ENCODE results near the gene TMEM44. TPM values are rescaled to one million over a fixed set of nuclear protein-coding genes. Genes with fewer than 3 reads are reported as not detected.

The TMEM44 gene
- total RNA-seq, 1 experiment from 2014 or later: 11.8 TPM

GRCh38 chr3:194560047-194560446 lies 73.2 kb downstream of the TMEM44 start:
- POLR2A ChIA-PET: no interaction called here
- Histone ChIP-seq H3K4me3 (ENCODE audit: low read depth, low read length) (no peak overlapping the region), H3K4me1 (peaks cover 12% of the 10 kb centered on the region), H3K27me3 (replicated peaks; ENCODE audit: control insufficient read depth, insufficient read depth, low read length) (no peaks in the 10 kb centered on the region), H3K36me3 (ENCODE audit: control insufficient read depth, insufficient read depth, low read length) (no peaks in the 10 kb centered on the region), H3K9me3 (no peaks in the 10 kb centered on the region)
- Mint-ChIP-seq H3K4me3 (ENCODE audit: unreplicated experiment) (no peak overlapping the region), H3K4me1 (ENCODE audit: low read depth, unreplicated experiment) (peaks cover 19% of the 10 kb centered on the region), H3K9me3 (ENCODE audit: unreplicated experiment) (no peaks in the 10 kb centered on the region), H3K27ac (ENCODE audit: unreplicated experiment) (no peak overlapping the region), H3K36me3 (ENCODE audit: insufficient read depth, unreplicated experiment) (peaks cover 5% of the 10 kb centered on the region), H3K27me3 (ENCODE audit: insufficient read depth, unreplicated experiment) (no peaks in the 10 kb centered on the region)
- BruUV-seq (replicated peaks): no TSS peak
- no peak for DNase-seq
- TF ChIP-seq CTCF (IDR thresholded peaks at IDR 0.05; ENCODE audit: insufficient read depth in 1 of 2, low read depth in 1 of 2, low read length in 1 of 2, severe bottlenecking in 1 of 2, unreplicated experiment in 1 of 2): no peak
- CTCF ChIA-PET: no interaction called here
- intact Hi-C loops (cut with micrococcal nuclease; ENCODE audit: unreplicated experiment): no loop called here

- DNase-seq: no peak
- no peaks in the 10 kb centered on the region for H3K9me3 Mint-ChIP-seq (ENCODE audit: unreplicated experiment)
- Histone ChIP-seq H3K36me3 (ENCODE audit: control insufficient read depth, insufficient read depth, low read length) (no peaks in the 10 kb centered on the region), H3K4me1 (peaks cover 7% of the 10 kb centered on the region), H3K27me3 (replicated peaks; ENCODE audit: control insufficient read depth, insufficient read depth, low read length) (no peaks in the 10 kb centered on the region), H3K9me3 (no peaks in the 10 kb centered on the region), H3K4me3 (ENCODE audit: low read depth, low read length) (no peak overlapping the region)
- no TSS peak for BruUV-seq (replicated peaks)
- ChIA-PET CTCF (no interaction called here), POLR2A (no interaction called here)
- no peak for TF ChIP-seq CTCF (IDR thresholded peaks at IDR 0.05; ENCODE audit: insufficient read depth in 1 of 2, low read depth in 1 of 2, low read length in 1 of 2, severe bottlenecking in 1 of 2, unreplicated experiment in 1 of 2)
- peaks cover 16% of the 10 kb centered on the region for H3K4me1 Mint-ChIP-seq (ENCODE audit: low read depth, unreplicated experiment)
- peaks cover 5% of the 10 kb centered on the region for H3K36me3 Mint-ChIP-seq (ENCODE audit: insufficient read depth, unreplicated experiment)
- H3K4me3 Mint-ChIP-seq (ENCODE audit: unreplicated experiment): no peak overlapping the region
- H3K27ac Mint-ChIP-seq (ENCODE audit: unreplicated experiment): no peak overlapping the region
- no peaks in the 10 kb centered on the region for H3K27me3 Mint-ChIP-seq (ENCODE audit: insufficient read depth, unreplicated experiment)
- intact Hi-C loops (cut with micrococcal nuclease; ENCODE audit: unreplicated experiment): no loop called here
These were observed 73.7 kb downstream of the TMEM44 start for GRCh38 chr3:194559530-194559929.

- intact Hi-C loops (cut with micrococcal nuclease; ENCODE audit: unreplicated experiment): no loop called here
- Histone ChIP-seq H3K4me1 (no peaks in the 10 kb centered on the region), H3K27me3 (replicated peaks; ENCODE audit: control insufficient read depth, insufficient read depth, low read length) (no peaks in the 10 kb centered on the region), H3K36me3 (ENCODE audit: control insufficient read depth, insufficient read depth, low read length) (no peaks in the 10 kb centered on the region), H3K4me3 (ENCODE audit: low read depth, low read length) (no peak overlapping the region), H3K9me3 (no peaks in the 10 kb centered on the region)
- no peak overlapping the region for H3K27ac Mint-ChIP-seq (ENCODE audit: unreplicated experiment)
- no peak for TF ChIP-seq CTCF (IDR thresholded peaks at IDR 0.05; ENCODE audit: insufficient read depth in 1 of 2, low read depth in 1 of 2, low read length in 1 of 2, severe bottlenecking in 1 of 2, unreplicated experiment in 1 of 2)
- peaks cover 15% of the 10 kb centered on the region for H3K4me1 Mint-ChIP-seq (ENCODE audit: low read depth, unreplicated experiment)
- no peak for DNase-seq
- POLR2A ChIA-PET: interaction anchor here (0.9 kb wide), 1 partner anchor 16 kb away, joined by 3 read pairs; no protein-coding TSS in a partner anchor
- H3K27me3 Mint-ChIP-seq (ENCODE audit: insufficient read depth, unreplicated experiment): no peaks in the 10 kb centered on the region
- H3K4me3 Mint-ChIP-seq (ENCODE audit: unreplicated experiment): no peak overlapping the region
- H3K36me3 Mint-ChIP-seq (ENCODE audit: insufficient read depth, unreplicated experiment): peaks cover 5% of the 10 kb centered on the region
- CTCF ChIA-PET: interaction anchor here (0.7 kb wide), 1 partner anchor 32 kb away, joined by 3 read pairs; no protein-coding TSS in a partner anchor
- H3K9me3 Mint-ChIP-seq (ENCODE audit: unreplicated experiment): no peaks in the 10 kb centered on the region
- no TSS peak for BruUV-seq (replicated peaks)
These were observed 76.8 kb downstream of the TMEM44 start for GRCh38 chr3:194556086-194557056.
